Measurements from ENCODE around the gene C4orf54.

GRCh38 chr4:99642725-99643489 lies 14.7 kb downstream of the C4orf54 start:
- TF ChIP-seq CTCF (IDR thresholded peaks at IDR 0.05), result no peak
- no peak for TF ChIP-seq POLR2A (IDR thresholded peaks at IDR 0.05)
